GM19372 (cell line): ENCODE results near the gene ROR2.

Experiments
- ATAC-seq: cut with Tn5 transposase; IDR thresholded peaks from one replicate; pipeline ENCODE4 v1.9.1; 2021; ENCODE audit warnings: mild to moderate bottlenecking, low read depth, moderate library complexity; ENCODE audit not compliant: unreplicated experiment

ROR2 gene

DNA sequence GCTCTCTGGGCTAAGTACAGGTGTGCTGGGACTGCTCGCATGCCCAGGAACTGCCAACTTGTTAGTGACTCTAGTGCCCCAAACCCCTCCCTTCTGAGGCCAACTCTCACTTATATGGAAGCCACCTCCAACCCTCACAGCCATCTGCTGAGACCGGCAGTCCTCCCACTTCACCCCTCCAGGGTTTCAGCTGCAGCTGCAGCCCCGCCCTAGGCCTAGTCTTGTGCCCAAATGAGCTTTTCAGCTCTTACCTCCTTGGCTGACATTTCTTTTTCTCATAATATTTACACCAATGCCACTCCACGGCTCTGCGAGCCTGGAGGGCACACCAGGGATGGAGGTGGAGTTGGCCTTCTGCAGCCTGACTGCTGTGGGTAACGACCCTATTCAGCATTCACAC, 166.6 kb downstream of the ROR2 start:
- ATAC-seq: no peak

DNA sequence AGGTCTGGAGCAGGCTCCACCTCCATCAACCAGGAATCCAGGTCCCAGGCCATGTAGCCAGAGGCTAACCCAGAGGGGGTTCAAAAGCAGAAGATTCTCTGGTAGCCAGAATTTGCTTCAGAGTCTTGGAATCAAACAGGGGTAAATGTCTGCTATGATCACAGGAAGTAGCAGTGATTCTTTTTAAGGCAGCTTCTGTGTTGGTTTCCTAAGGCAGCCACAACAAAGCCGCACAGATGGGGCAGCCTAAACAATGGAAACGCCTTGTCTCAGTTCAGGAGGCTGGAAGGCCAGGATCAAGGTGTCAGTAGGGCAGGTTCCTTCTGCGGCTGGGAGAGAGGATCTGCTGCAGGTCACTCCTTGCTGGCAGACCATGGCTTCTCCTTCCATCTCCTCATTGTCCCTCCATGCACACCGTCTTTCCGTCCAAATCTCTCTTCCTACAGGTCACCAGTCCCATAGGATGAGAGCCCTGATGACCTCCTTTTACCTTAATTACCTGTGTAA, 167.3 kb downstream of the ROR2 start:
- ATAC-seq: no peak

DNA sequence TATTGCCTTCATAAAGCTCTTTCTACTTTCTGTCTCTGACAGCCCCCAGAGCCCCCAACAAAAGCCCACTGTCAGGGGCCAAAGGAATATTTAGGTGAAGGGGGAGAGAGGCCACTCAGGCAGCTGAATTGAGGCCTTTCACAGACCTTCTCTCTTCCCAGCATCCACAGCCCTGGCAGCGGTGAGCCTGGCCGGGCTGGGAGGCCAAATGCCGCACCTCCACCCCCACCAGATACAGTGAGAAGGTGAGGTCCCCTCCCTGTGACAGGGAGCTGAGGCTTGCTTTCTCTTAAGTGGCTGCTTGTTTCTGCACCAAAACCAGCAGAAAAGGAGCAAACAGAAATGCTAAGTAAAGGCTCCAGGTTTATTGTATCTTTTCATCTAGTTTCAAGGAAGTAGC, 168.1 kb downstream of the ROR2 start:
- no peak for ATAC-seq

DNA sequence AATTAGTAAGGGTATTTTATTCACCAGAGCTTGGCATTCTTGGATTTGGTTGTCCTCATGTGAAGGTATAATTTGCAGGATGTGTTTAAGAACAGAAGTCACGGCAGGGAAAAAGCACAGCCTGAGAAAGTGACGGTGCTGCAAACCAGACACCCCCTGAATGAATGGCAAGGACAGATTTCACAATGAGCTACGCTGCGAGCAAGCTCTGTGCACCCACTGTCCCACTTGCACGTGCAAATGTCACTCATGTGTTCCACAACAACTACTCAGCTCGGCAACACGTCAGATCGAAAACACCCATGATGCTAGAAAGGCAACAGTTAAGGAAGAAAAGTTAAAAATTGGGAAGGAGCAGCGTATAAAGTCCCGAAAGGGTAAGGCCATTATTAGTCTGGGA, 168.9 kb downstream of the ROR2 start:
- no peak for ATAC-seq

DNA sequence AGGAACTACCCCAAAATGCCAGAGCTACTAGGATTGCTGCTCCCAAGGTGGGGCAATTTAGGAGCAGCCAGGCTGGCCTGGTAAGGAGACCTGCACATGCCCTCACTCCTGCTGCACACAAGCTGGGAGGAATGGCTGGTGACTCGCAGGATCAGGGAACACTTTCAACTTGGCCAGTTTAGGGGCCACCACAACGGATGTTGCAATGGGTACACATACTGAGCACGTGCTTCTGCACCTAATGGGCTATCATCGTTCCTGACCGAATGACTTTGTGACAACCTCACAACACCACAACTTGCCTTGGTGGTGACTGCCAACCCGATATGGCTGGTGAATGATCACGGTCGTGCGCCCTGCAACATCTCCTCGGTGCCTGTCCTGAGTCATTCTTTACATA, 172.0 kb downstream of the ROR2 start:
- ATAC-seq: no peak

DNA sequence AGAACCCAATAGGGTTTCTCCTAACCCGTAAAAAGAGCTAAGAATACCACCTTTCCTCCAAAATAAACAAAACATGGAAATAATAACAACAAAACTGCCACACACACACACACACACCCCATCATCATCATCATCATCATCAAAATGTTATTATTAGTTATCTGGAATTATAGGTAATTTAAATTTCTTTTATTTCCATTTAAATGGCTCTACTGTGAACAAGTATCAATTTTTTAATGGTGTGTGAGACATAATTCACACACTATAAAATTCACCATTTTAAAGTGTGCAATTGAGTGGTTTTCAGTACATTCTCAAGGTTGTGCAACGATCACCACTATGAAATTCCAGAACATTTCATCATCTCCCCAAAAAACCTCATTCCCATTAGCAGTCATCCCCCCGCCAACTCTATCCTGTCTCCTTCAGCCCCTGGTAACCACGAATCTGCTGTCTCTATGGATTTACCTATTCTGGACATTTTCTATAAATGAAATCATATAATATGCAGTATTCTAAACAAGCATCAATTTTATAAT, 172.7 kb downstream of the ROR2 start:
- ATAC-seq: no peak

DNA sequence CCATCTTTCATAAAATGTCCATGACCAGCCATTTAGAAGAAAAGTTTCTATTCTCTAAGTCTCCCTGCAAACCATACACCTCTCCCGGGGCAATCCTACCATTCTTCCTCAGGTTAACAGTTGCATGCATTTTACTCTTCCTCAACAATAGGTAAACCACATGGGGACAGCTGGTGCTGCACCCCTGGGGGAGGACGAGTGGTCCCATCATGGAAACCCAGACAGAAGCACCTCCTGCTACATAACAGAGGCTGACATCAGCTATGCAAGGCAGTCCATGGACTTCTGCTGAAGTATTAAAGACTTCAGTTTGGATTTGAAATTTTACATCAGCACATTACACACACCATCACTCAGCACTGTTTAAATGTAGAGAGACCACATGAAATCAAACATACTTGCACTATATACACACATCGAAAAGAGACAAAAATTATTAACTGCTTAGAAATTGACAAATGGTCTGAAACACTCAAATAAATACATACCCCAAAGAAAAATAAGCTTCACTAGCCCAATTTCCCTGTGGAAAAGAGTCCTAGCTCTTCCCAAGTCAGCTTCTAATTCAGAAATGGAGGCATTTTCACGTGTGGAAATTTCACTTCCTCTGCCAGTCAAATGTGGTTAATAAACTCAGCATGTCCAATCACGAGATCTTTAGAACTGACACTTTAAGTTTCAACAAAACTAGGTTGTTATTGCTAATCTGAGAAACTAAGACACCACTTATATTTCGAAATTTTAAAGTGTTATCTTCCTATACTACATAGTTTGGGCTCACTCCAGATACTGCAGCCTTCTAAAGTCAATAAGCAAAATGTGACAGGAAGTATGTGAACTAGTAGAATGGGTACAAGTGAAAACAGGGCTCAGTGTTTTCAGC, 173.4 kb downstream of the ROR2 start:
- no peak for ATAC-seq

DNA sequence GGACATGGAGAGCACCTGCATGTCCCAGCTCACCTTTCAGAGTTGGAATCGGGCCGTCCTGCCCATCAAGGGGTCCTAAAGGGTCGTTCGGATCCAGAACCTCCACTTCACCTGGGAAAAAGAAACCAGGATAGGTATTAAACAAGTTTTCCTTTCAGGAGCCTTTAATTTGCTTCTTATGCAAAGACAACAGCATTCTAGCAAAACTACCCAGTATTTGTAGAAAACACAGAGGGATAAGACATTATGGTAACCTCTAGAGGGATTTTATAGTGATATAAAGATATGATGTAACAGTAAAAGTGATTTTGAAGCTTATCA, 174.4 kb downstream of the ROR2 start:
- no peak for ATAC-seq

DNA sequence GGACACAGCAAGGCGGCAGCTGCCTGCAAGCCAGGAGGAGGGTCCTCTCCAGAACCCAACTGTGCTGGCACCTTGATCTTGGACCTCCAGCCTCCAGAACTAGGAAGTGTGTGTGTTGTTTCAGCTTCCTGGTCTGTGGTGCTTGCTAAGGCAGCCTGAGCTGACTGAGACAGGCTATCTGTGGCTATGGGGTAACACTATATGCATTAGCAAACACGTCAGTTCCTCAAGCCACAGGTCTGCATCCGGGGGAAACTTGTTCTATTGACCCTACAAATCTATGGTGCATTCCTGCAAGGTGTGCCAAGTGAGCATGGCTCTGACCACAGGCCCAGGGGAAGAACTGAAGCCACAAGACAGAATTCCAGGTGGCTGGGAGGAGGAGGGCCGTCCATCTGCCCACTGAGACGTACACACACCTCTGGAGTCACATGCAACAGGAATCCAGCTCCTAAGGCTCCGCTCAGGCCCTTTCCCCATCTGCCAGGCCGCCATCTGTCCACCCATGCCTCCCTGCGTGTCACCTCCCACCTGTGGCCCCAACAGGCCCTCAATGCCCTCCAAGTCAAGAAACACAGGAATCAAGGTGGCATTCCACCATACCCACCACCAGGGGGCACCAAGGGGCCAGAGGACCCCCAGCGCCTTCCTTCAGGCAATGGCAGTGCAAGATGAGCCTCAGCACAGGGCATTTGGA, 174.9 kb downstream of the ROR2 start:
- ATAC-seq: no peak

DNA sequence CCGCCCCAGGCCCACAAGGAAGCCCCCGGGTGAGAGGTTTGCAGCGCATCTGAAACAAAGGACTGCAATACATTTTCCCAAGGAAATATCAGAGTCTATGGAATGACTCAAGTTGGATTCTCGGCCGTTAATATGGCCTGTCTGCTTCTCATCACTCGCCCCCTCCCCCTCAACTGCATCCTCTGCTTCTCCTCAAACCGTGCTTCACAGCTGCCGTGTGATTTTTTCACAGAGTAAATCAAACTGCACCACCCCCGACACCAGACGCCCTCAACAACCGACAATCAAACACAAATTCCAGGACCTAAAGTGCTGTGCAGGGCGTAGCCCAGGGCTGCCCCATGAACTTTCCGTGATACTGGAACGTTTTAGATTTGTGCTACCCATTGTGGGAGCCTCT, 176.9 kb downstream of the ROR2 start:
- ATAC-seq: no peak

DNA sequence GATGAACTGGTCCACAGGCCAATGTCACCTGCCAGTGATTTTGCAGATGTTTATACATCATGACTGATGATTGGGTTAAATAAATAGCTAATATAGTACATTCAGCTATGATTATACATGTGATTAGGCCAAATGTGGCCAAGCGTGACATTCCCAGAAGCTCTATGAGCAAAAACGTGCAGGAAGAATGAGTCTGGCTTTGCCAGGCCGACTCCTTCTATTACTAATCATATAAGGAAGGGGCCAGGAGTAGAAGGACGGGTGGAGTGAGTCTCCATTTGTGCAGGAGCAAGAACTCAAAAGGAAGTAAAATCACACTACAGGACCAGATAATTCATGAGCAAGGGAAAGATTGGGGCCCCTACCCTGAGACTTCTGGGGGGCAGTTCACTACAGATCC, 178.2 kb downstream of the ROR2 start:
- no peak for ATAC-seq

DNA sequence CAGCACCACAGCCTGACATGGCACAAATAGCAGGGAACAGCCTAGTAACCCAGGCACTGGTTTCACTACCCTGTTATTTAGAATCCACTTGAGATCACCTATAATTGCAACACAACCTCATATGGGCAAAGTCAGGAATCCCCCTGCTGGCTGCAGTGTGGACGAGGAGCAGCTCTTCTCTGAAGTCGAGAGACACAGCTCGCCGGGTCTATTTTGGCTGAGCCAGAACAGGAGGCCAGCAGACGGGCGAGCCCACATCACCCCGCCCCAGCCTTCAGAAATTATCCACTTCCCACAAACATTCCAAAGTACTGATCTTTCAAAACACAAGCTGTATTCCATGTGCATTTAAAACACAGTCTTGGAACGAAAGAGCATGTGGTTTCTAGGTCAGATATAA, 179.0 kb downstream of the ROR2 start:
- no peak for ATAC-seq

DNA sequence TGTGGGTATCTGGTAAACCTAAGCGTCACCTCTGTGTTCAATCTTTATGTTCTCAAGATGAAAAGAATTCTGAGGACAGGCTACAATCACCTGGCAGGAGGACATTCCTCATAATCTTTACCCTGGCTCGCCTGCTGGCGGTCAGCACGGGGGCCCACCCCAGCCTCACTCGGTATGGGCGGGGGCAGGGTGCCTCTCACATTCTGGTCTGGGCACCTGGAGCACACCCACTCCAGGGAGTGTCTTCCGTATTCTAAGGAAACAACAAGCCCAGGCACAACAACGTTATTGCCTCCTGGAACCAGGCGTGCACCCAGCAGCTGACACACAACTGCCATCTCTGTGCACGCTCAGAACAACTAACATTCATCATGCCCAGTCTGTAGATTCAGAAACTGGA, 179.8 kb downstream of the ROR2 start:
- ATAC-seq: no peak

DNA sequence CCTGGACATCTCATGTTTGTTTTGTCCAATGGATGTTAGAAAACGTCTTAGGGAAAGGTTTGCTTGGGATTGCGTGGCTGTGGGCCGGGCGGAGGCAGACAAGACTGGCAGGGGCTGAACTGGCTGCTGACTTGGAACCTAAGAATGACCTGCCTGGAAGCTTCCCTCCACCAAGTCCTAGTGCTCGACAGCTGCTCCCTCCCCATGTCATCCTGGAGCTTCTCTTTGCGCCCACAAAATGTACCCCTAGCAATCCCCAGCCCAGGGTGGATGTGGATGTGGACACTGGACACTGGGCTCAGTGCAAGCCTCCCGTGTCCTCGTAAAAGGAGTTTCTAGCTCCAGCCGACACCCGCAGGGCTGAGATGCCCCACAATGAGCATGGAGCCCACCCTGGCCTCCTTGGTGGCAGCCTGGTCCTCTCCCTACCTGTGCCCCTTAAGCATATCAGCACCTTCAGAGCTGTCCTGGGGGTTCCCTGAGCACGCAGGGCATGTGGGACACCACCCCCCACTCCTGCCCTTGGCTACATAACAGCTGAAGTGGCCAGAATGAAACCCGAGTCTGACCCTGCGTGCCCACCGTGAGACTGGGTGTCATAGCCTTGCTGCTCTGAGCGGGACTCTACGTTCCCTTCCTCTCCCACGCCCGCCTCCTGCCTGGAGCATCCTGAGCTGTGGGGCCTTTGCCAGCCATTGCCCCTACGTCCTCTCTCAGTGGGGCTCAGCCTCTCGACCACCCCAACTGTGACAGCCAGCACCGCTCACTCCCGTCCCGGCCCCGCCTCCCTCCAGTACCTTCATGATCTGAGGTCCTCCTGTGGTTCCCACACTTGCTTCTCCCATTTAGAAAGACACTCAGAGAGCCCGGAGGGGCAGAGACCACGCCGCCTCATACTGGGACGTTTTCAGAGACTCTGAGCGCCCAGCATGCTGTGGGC, 180.8 kb downstream of the ROR2 start:
- no peak for ATAC-seq

DNA sequence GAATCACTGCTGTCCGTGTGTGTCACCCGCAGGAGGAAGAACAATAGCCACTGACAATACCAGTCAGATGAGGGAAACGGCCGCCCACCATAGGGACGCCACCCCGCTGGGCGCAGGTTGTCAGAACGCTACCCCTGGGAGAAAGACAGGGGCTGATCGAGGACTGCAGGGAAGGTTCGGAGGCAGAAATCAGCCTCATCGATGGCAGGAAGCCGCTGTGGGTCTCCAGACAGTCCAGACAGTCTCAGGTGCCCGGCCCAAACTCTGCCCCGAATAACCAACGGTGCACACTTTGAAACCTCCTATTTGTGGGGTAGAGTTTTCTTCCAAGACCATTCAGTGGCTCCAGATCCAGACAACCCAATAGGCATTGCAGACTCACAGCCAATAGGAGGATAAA, 181.5 kb downstream of the ROR2 start:
- no peak for ATAC-seq

DNA sequence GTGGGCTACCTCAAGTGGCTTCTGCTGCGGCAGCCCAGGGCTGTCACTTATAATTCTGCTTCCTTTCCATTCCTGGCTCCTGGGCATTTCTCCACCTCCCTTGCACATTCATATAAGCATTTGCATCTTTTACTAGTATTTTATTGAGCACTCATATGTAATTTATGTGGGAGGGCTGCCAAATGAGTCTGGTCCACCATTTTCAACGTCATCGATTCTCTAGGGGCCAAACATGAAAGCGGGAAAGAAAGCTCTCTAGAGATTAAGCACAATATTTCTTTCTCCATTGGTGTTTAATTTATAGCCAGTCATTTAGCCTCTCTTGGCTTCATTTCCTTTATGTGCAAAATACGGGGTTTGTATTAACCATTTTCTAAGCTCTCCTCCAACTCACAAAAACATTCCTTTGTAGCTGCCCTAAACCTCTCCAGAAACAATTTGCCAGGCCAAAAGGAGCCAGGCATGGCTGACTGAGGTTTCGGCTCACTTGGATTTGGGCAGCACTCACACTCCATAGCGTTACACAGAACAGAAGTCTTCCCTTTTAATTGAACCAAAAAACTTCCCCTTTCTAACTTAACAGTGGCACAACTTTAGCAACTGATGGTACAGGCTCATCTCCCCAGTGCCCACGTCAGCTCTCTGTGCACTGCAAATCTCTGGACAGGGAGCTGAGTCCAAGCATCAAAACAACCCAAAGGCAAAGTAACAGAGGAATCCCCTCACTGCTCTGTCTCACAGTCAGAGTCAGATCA, 183.5 kb downstream of the ROR2 start:
- no peak for ATAC-seq

DNA sequence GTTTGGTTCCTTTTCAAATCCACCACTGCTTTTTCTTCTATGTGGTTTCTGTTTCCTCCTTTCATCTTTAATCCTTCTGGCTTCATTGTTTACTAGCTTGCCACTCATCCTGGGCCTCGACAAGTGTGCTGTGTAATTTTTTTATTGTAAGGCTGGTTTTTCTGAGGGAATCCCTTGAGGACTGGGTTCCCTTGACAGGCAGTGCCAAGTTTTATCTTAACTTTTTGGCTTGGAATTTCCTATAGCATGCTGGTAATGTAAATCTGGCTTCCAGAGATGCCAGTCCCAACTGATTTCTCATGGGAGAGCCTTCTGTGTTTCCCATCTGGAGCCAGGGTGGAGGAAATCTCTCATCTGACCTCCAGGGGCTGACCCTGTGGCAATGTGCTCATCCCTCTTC, 184.7 kb downstream of the ROR2 start:
- ATAC-seq: no peak

DNA sequence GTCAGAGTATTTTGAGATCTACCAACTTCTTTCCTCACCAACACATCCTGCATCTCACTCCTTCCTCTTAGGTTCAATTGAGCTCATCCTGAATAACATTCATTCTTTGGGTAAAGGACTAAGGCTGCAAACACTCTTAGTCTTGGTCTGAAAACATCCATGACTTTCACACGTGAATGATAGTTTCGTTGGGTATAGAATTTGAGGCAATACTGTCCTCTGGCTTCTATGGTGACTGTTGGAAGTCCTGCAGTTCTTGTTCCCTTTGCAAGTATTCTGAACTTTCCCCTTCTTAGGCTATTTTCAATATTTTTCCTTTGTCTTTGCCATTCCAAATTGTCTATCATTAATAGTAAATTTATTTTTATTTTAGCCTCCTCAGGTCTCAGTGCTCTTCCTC, 185.4 kb downstream of the ROR2 start:
- no peak for ATAC-seq

DNA sequence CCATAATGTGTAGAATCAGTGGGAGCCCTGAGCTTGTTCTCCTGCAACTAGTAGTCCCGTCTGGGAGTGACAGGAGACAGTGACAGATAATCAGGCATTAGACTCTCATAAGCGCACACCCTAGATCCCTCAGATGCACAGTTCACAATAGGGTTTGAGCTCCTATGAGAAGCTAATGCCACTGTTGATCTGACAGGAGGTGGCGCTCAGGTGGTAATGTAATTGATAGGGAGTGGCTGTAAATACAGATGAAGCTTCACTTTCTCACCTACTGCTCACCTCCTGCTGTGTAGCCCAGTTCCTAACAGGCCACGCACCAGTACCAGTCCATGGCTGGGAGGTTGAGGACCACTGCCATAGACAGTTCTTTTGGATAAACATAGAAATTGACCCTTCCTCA, 188.7 kb downstream of the ROR2 start:
- no peak for ATAC-seq

DNA sequence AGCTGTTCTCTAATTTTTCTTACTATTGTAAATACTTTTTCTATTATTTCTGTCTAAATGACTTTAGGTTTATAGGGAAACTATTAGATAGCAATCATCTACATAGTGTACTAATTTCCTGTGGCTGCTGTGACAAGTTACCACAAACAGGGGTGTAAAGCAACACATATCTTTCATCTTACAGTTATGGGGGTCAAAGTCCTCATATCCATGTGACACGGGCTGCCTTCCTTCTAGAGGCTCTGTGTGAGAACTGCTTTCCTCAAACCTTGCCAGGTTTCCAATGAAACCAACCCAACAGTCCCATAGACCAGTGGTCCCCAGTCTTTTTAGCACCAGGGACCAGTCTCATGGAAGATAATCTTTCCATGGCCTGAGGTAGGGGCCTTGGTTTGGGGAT, 189.1 kb downstream of the ROR2 start:
- no peak for ATAC-seq
